NCI-H2029 treated with DMSO at 0.1 percent for 48 hours (cell line): ENCODE measurements around the gene HACL1.
"Not testable (repeated sequence)": the region's sequence is repeated elsewhere in the genome, so short reads cannot be mapped to it uniquely, and the experiment has no call there.

Source experiments
- DNase-seq: peaks from one replicate; lab custom pipeline; 2025; lab: John Stamatoyannopoulos, UW

The HACL1 gene

GRCh38 chr3:15579051-15579450, 22.3 kb downstream of the HACL1 start:
- no peak for DNase-seq

DNA sequence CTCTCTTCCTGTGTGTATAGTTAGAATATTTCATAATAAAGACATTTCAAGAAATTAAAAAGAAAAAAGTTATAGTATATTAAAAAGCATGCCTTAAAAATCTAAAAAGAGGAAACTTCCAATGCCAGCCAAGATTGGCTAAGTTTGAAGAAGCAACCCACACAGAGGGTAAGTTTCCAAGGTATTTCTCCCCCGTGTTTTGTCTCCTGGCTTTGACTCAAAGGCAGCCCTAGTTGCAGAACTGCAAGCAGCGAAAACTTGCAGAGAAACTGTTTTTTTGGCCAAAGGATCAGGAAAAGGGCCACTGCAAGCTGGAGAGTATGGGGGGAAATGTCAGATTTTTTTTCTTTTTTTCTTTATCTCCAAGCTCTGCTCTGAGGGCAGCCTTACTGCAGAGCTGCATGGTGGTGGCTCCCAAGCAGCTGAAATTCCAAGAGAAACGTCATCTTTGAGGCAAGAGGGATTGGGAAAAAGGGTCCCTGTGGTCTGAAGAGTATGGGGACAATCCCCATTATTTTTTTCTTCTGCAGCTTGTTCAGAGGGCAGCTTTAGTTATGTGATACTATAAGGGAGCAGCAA, 23.0 kb downstream of the HACL1 start:
- no peak for DNase-seq

GRCh38 chr3:15576475-15576874, 24.9 kb downstream of the HACL1 start:
- no peak for DNase-seq

GRCh38 chr3:15575446-15575845, 25.9 kb downstream of the HACL1 start:
- no peak for DNase-seq

- no peak for DNase-seq
These were observed 29.2 kb downstream of the HACL1 start for GRCh38 chr3:15572138-15572537.

DNA sequence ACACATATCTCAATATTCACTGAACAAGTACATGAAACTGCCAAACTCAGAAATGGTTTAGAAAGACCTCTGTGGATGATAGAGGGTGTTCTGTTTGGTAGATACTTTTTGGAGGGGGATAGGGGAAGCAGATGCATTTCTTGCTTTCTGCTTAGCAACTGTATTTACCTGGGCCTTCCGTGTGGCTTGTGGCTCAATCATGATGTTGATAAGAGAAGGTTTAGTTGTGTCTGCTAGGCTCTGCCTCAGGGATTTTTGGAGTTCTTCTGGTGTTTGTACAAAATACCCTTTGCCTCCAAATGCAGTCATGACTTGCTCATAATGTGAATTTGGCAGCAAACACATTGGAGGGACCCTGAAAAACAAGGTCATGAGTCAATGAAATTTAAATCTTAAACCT, 38.2 kb downstream of the HACL1 start:
- no peak for DNase-seq

- DNase-seq: no peak
These were observed 38.8 kb downstream of the HACL1 start for GRCh38 chr3:15562560-15562959.

- DNase-seq: no peak
These were observed 42.8 kb downstream of the HACL1 start for GRCh38 chr3:15558581-15558980.

- DNase-seq: peak; percentile 80
These were observed 43.8 kb downstream of the HACL1 start for GRCh38 chr3:15557511-15557946.

- DNase-seq: no peak
These were observed 44.9 kb downstream of the HACL1 start for GRCh38 chr3:15556512-15556911.

GRCh38 chr3:15553749-15554148, 47.6 kb downstream of the HACL1 start:
- DNase-seq: no peak

- DNase-seq: no peak
These were observed 49.5 kb downstream of the HACL1 start for GRCh38 chr3:15551902-15552301.

- DNase-seq: no peak
These were observed 51.5 kb downstream of the HACL1 start for GRCh38 chr3:15549846-15550245.

GRCh38 chr3:15542614-15543013, 58.8 kb downstream of the HACL1 start:
- DNase-seq: no peak

- DNase-seq: no peak
These were observed 60.0 kb downstream of the HACL1 start for GRCh38 chr3:15541371-15541770.

GRCh38 chr3:15539066-15539465, 62.3 kb downstream of the HACL1 start:
- DNase-seq: no peak

DNA sequence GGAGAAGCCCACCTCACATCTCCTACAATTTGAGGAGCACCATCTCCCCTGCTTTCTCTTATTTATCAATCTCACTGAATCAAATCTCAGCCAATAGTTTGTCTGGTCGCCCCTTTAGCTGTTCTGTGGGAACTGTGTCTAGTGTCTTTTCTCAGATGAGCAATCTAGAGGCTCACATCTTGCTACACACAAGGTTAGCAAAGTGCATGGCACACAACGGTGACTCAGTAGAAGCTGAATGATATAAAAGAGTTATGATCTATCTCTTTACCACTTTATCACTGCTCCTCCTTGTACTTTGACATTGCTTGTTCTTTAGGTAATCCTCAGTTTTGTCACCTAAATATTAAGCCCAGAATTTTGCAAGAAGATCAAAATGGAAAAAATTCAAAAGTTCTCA, 63.0 kb downstream of the HACL1 start:
- no peak for DNase-seq

DNA sequence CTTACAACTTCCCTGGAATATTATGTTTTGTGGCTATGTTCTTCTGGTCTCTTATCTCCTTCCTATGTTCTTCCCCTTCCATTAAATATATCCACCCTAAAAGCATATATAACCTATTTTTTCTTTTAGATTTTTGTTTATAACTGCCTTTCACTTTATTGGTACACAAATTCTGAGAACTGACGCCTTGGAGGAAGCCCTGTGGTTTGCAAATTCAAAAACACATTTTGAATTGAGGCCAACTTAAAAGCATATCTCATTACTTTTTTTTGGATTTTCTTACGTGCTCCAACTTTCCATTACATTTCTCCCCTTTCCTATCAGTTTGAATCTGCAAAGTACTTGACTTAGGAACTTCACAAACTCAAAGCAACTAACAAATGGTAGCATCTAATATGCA, 64.5 kb downstream of the HACL1 start:
- DNase-seq: no peak

- no peak for DNase-seq
These were observed 65.6 kb downstream of the HACL1 start for GRCh38 chr3:15535732-15536131.

- DNase-seq: not testable (repeated sequence)
These were observed 68.8 kb downstream of the HACL1 start for GRCh38 chr3:15532614-15533013.

DNA sequence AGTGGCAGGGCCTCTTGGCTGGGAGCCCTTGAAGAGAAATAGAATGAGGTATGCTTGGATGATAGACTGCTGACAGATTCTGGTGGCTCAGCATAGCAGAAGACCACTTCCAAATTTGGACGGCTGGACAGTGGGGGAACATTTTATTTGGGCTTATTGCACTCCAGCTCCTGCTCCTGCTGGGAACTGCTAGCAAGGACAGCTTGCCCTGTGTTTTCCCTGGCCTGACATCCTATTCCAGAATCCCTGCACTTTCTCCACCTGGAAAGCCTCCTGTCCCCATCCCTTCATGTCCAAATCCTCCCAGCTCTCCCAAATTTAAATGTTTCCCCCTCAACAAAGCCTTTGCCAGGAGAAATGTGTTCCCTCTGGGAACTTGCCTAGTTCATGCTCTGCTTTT, 70.0 kb downstream of the HACL1 start:
- no peak for DNase-seq

- DNase-seq: no peak
These were observed 72.4 kb downstream of the HACL1 start for GRCh38 chr3:15528854-15529537.

DNA sequence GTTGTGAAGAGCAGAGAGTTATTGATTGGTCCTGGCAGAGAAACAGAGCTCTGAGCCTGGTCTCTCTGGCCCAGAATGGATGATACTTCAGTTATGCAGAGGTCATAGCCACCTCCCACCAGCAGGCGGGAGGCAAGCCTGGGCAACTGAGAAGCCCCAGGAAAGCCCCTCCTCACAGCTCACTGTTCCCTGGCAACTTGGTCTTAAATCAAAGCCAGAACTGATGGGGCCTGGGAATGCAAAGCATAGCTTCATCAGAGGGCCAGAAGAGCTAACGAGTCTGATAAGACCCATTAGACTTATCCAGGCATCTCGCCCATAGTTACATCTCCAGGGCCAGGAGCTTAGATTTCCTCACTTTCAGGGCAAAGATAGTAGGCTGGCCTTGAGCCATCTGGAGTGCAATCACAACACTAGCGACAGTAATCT, 74.3 kb downstream of the HACL1 start:
- no peak for DNase-seq

- DNase-seq: no peak
These were observed 75.6 kb downstream of the HACL1 start for GRCh38 chr3:15525790-15526189.
